Measurements from ENCODE around the gene HNRNPA3.

DNA sequence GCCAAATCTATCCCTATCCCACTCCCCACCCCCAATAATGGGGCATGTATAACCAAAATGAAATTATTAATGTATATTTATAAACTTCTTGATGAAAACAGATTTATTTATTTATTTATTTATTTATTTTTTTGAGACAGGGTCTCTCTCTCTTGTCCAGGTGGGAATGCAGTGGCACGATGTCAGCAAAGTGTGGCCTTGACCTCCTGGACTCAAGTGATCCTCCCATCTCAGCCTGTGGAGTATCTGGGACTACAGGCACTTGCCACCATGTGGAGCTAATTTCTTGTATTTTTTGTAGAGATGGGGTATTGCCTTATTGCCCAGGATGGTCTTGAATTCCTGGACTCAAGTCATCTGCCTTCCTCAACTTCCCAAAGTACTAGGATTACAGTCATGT, 28.0 kb upstream of the HNRNPA3 start:
- TF ChIP-seq ARNT (IDR thresholded peaks at IDR 0.05) = no peak
- no peak for TF ChIP-seq BHLHE40 (IDR thresholded peaks at IDR 0.05; ENCODE audit: borderline replicate concordance)
- TF ChIP-seq HDGF (IDR thresholded peaks at IDR 0.05; ENCODE audit: borderline replicate concordance) = no peak
- no peak for TF ChIP-seq FOXA1 (IDR thresholded peaks at IDR 0.05)

Measured in HEK293T (cell line).